ENCODE data around the gene RPS28.
A peak's percentile ranks its signal among the peaks of the same experiment; 100 is the strongest.

RPS28 gene

DNA sequence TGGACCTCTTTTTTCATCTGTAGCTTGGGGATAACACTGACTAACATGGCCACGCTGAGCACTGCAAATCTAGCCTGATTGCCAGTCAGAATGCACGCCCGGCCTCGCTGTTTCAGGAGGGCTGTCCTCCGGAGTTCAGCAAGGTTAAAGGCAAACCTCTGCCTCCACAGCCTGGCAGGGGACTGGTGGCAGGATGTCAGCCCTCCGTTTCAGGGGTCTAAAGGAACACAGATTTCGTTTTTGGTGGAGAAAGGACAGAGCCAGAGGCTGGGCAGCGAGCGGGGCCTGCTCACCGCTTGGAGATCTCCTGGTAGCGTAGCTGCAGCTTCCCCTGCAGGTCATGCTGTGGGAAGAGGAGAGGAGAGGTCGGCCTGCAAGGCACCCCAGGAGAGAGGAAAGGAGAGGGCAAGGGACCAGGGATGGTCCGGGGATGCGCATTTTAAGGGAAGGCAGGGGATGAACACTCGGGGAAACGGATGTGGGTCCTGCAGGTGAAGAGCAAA lies 681 bp upstream of the RPS28 start:
- Histone ChIP-seq H3K4me3 (ENCODE audit: low read length in 2 of 2) (peak overlapping the region; percentile 84 to 99), H3K9ac (ENCODE audit: low read depth in 1 of 2, low read length in 2 of 2) (peak overlapping the region; percentile 94 to 99), H3K27me3 (ENCODE audit: control insufficient read depth in 2 of 2, insufficient read depth in 2 of 2, low read length in 2 of 2) (no peaks in the 10 kb centered on the region), H3K36me3 (ENCODE audit: control insufficient read depth in 2 of 2, insufficient read depth in 2 of 2, low read length in 2 of 2) (peaks cover 4 to 18% of the 10 kb centered on the region in 2 donors), H3K4me1 (ENCODE audit: control insufficient read depth in 2 of 2, insufficient read depth in 2 of 2, low read length in 2 of 2) (peaks cover 11 to 20% of the 10 kb centered on the region in 2 donors), H3K9me3 (ENCODE audit: control insufficient read depth in 2 of 2, low read length in 2 of 2) (no peaks in the 10 kb centered on the region), H3K27ac (ENCODE audit: low read depth in 2 of 2, low read length in 2 of 2) (peak overlapping the region; percentile 77 to 91)

DNA sequence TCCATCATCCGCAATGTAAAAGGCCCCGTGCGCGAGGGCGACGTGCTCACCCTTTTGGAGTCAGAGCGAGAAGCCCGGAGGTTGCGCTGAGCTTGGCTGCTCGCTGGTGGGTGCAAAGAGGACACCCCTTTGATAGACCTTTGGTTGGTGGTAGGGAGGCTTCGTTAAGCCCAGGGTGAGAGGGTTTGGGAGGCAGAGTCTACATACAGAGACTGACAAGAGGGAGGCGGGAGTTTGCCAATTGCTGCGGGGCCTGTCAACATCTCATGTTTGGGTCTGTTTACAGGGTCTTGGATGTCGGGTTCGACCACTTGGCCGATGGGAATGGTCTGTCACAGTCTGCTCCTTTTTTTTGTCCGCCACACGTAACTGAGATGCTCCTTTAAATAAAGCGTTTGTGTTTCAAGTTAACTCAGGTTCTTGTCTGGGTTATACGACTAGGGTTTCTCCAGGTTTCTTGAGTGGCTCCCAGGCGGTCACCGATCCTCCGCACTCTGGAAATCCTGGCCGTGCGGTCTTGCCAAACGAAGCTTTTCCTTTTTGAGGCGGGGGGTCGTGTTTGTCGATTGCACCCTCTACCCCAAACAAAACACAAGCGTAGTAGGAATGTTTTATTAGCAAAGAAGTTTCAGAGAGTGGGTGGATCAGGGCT lies 816 bp downstream of the RPS28 start:
- no peaks in the 10 kb centered on the region for H3K9me3 ChIP-seq (ENCODE audit: control insufficient read depth in 2 of 2, low read length in 2 of 2)
- H3K4me1 ChIP-seq (ENCODE audit: control insufficient read depth in 2 of 2, insufficient read depth in 2 of 2, low read length in 2 of 2) = peaks cover 11 to 20% of the 10 kb centered on the region in 2 donors
- peaks cover 0 to 2% of the 10 kb centered on the region in 2 donors for H3K27me3 ChIP-seq (ENCODE audit: control insufficient read depth in 2 of 2, insufficient read depth in 2 of 2, low read length in 2 of 2)
- H3K9ac ChIP-seq (ENCODE audit: low read depth in 1 of 2, low read length in 2 of 2) = peak overlapping the region; percentile 94 to 99
- H3K4me3 ChIP-seq (ENCODE audit: low read length in 2 of 2) = peak overlapping the region; percentile 84 to 99
- peak overlapping the region; percentile 77 to 91 for H3K27ac ChIP-seq (ENCODE audit: low read depth in 2 of 2, low read length in 2 of 2)
- H3K36me3 ChIP-seq (ENCODE audit: control insufficient read depth in 2 of 2, insufficient read depth in 2 of 2, low read length in 2 of 2) = peaks cover 0 to 11% of the 10 kb centered on the region in 2 donors

DNA sequence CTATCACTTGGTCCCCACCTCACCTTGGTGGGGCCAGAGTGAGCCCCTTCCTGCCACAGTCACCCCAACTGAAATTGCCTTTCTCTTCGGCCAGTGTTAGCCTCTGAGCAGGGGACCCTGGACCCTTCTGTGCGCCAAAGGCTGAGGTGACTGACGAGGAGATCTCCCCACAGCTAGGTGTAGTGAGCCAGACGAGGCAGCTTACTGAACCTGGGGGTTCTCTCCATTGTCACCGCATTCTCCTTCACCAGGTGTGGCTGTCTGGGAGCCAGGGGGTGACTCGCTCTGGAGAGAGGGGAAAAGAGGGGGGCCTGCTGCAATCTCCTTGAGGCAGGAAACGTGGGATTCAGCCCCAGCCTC lies 1.3 kb downstream of the RPS28 start:
- H3K9ac ChIP-seq (ENCODE audit: low read depth in 1 of 2, low read length in 2 of 2) = peak overlapping the region; percentile 41 to 94
- peaks cover 0 to 11% of the 10 kb centered on the region in 2 donors for H3K36me3 ChIP-seq (ENCODE audit: control insufficient read depth in 2 of 2, insufficient read depth in 2 of 2, low read length in 2 of 2)
- H3K27ac ChIP-seq (ENCODE audit: low read depth in 2 of 2, low read length in 2 of 2) = no peak overlapping the region
- peaks cover 11 to 20% of the 10 kb centered on the region in 2 donors for H3K4me1 ChIP-seq (ENCODE audit: control insufficient read depth in 2 of 2, insufficient read depth in 2 of 2, low read length in 2 of 2)
- peak overlapping the region; percentile 84 to 99 for H3K4me3 ChIP-seq (ENCODE audit: low read length in 2 of 2)
- no peaks in the 10 kb centered on the region for H3K9me3 ChIP-seq (ENCODE audit: control insufficient read depth in 2 of 2, low read length in 2 of 2)
- H3K27me3 ChIP-seq (ENCODE audit: control insufficient read depth in 2 of 2, insufficient read depth in 2 of 2, low read length in 2 of 2) = peaks cover 0 to 2% of the 10 kb centered on the region in 2 donors

DNA sequence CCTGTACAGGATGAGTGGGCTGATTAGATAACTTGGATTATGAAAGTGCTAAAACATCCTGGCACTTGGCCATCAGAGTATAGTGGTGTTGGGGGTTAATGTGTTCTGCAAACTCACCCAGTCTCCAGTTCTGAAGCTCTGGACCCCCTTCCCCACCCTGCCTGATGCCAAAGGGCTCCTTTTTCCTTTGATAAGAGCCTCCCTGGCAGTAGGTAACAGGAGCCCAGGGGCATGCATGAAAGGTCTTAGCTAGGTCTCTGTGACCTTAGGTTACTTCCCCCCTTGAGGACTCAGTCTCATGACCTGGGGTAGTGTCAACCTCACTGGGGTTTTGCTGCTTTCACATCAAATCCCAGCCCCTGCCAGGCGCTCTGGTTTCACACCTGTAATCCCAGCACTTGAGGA lies 2.5 kb downstream of the RPS28 start:
- Histone ChIP-seq H3K4me1 (ENCODE audit: control insufficient read depth in 2 of 2, insufficient read depth in 2 of 2, low read length in 2 of 2) (peaks cover 11 to 20% of the 10 kb centered on the region in 2 donors), H3K27ac (ENCODE audit: low read depth in 2 of 2, low read length in 2 of 2) (no peak overlapping the region), H3K4me3 (ENCODE audit: low read length in 2 of 2) (no peak overlapping the region), H3K27me3 (ENCODE audit: control insufficient read depth in 2 of 2, insufficient read depth in 2 of 2, low read length in 2 of 2) (peaks cover 0 to 2% of the 10 kb centered on the region in 2 donors), H3K9me3 (ENCODE audit: control insufficient read depth in 2 of 2, low read length in 2 of 2) (no peaks in the 10 kb centered on the region), H3K36me3 (ENCODE audit: control insufficient read depth in 2 of 2, insufficient read depth in 2 of 2, low read length in 2 of 2) (peaks cover 0 to 11% of the 10 kb centered on the region in 2 donors), H3K9ac (ENCODE audit: low read depth in 1 of 2, low read length in 2 of 2) (no peak overlapping the region)

- Histone ChIP-seq H3K27ac (ENCODE audit: low read depth in 2 of 2, low read length in 2 of 2) (no peak overlapping the region), H3K27me3 (ENCODE audit: control insufficient read depth in 2 of 2, insufficient read depth in 2 of 2, low read length in 2 of 2) (peaks cover 0 to 2% of the 10 kb centered on the region in 2 donors), H3K4me1 (ENCODE audit: control insufficient read depth in 2 of 2, insufficient read depth in 2 of 2, low read length in 2 of 2) (peaks cover 11 to 20% of the 10 kb centered on the region in 2 donors), H3K4me3 (ENCODE audit: low read length in 2 of 2) (no peak overlapping the region), H3K36me3 (ENCODE audit: control insufficient read depth in 2 of 2, insufficient read depth in 2 of 2, low read length in 2 of 2) (peaks cover 0 to 11% of the 10 kb centered on the region in 2 donors), H3K9me3 (ENCODE audit: control insufficient read depth in 2 of 2, low read length in 2 of 2) (no peaks in the 10 kb centered on the region), H3K9ac (ENCODE audit: low read depth in 1 of 2, low read length in 2 of 2) (no peak overlapping the region)
These were observed 3.1 kb downstream of the RPS28 start for GRCh38 chr19:8324186-8325050.

GRCh38 chr19:8325454-8325853 lies 4.2 kb downstream of the RPS28 start:
- Histone ChIP-seq H3K9ac (ENCODE audit: low read depth in 1 of 2, low read length in 2 of 2) (no peak overlapping the region), H3K4me1 (ENCODE audit: control insufficient read depth in 2 of 2, insufficient read depth in 2 of 2, low read length in 2 of 2) (peaks cover 11 to 12% of the 10 kb centered on the region in 2 donors), H3K27ac (ENCODE audit: low read depth in 2 of 2, low read length in 2 of 2) (no peak overlapping the region), H3K9me3 (ENCODE audit: control insufficient read depth in 2 of 2, low read length in 2 of 2) (no peaks in the 10 kb centered on the region), H3K4me3 (ENCODE audit: low read length in 2 of 2) (no peak overlapping the region), H3K27me3 (ENCODE audit: control insufficient read depth in 2 of 2, insufficient read depth in 2 of 2, low read length in 2 of 2) (peaks cover 0 to 2% of the 10 kb centered on the region in 2 donors), H3K36me3 (ENCODE audit: control insufficient read depth in 2 of 2, insufficient read depth in 2 of 2, low read length in 2 of 2) (peaks cover 0 to 11% of the 10 kb centered on the region in 2 donors)

- Histone ChIP-seq H3K27ac (ENCODE audit: low read depth in 2 of 2, low read length in 2 of 2) (no peak overlapping the region), H3K36me3 (ENCODE audit: control insufficient read depth in 2 of 2, insufficient read depth in 2 of 2, low read length in 2 of 2) (no peaks in the 10 kb centered on the region), H3K9ac (ENCODE audit: low read depth in 1 of 2, low read length in 2 of 2) (no peak overlapping the region), H3K4me1 (ENCODE audit: control insufficient read depth in 2 of 2, insufficient read depth in 2 of 2, low read length in 2 of 2) (peaks cover 0 to 6% of the 10 kb centered on the region in 2 donors), H3K9me3 (ENCODE audit: control insufficient read depth in 2 of 2, low read length in 2 of 2) (no peaks in the 10 kb centered on the region), H3K27me3 (ENCODE audit: control insufficient read depth in 2 of 2, insufficient read depth in 2 of 2, low read length in 2 of 2) (peaks cover 15 to 17% of the 10 kb centered on the region in 2 donors), H3K4me3 (ENCODE audit: low read length in 2 of 2) (no peak overlapping the region)
These were observed 8.7 kb downstream of the RPS28 start for GRCh38 chr19:8329996-8330395.

- Histone ChIP-seq H3K9me3 (ENCODE audit: control insufficient read depth in 2 of 2, low read length in 2 of 2) (no peaks in the 10 kb centered on the region), H3K27me3 (ENCODE audit: control insufficient read depth in 2 of 2, insufficient read depth in 2 of 2, low read length in 2 of 2) (peaks cover 15 to 20% of the 10 kb centered on the region in 2 donors), H3K36me3 (ENCODE audit: control insufficient read depth in 2 of 2, insufficient read depth in 2 of 2, low read length in 2 of 2) (no peaks in the 10 kb centered on the region), H3K4me3 (ENCODE audit: low read length in 2 of 2) (no peak overlapping the region), H3K9ac (ENCODE audit: low read depth in 1 of 2, low read length in 2 of 2) (no peak overlapping the region), H3K4me1 (ENCODE audit: control insufficient read depth in 2 of 2, insufficient read depth in 2 of 2, low read length in 2 of 2) (peaks cover 0 to 6% of the 10 kb centered on the region in 2 donors), H3K27ac (ENCODE audit: low read depth in 2 of 2, low read length in 2 of 2) (no peak overlapping the region)
These were observed 10.1 kb downstream of the RPS28 start for GRCh38 chr19:8331263-8331845.

DNA sequence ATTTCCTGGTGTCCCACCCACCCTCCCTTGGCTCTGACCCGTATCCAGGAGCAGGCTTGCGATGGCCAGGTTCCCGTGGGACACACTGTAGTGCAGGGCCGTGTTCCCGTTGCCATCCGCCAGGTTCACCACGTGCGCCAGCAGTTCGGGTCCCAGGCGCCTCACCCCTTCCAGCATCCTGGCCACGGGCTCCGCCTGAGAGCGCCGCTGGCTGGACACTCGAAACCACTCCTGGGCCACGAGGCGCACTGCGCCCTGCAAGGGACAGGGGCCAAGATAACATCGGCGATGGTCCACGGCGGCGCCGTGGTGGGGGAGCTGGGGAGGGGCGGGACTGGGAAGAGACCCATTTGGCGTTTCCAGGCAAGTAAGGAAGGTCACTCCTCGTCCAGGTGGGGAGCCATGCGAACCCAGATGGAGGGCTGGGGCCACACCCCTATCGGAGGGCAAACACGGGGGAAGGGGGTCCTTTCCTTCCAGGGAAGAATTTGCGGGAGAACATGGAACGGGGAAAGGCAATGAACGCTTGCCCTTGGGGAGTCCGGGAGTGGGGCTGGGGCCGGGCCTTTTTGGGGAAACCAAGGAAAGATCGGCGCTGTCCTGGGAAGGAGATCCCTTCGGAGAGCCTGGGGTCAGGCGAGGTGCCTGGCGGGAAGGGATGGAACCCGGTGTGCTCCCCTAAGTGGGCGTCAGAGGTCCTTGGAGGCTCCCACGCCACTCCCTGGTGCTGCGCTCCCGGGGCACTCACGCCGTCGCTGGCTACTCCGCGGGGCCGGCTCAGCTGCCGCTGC lies 11.9 kb downstream of the RPS28 start:
- Histone ChIP-seq H3K36me3 (ENCODE audit: control insufficient read depth in 2 of 2, insufficient read depth in 2 of 2, low read length in 2 of 2) (no peaks in the 10 kb centered on the region), H3K27me3 (ENCODE audit: control insufficient read depth in 2 of 2, insufficient read depth in 2 of 2, low read length in 2 of 2) (peaks cover 19 to 20% of the 10 kb centered on the region in 2 donors), H3K9ac (ENCODE audit: low read depth in 1 of 2, low read length in 2 of 2) (no peak overlapping the region), H3K27ac (ENCODE audit: low read depth in 2 of 2, low read length in 2 of 2) (no peak overlapping the region), H3K9me3 (ENCODE audit: control insufficient read depth in 2 of 2, low read length in 2 of 2) (no peaks in the 10 kb centered on the region), H3K4me3 (ENCODE audit: low read length in 2 of 2) (no peak overlapping the region), H3K4me1 (ENCODE audit: control insufficient read depth in 2 of 2, insufficient read depth in 2 of 2, low read length in 2 of 2) (peaks cover 0 to 6% of the 10 kb centered on the region in 2 donors)
